Measurements from ENCODE around the gene KRTAP12-4. TPM values are rescaled to one million over a fixed set of nuclear protein-coding genes. Genes with fewer than 3 reads are reported as not detected.

Gene KRTAP12-4
- total and polyA plus RNA-seq, 2 donors (not counting 3 experiments of a cell fraction or from before 2014, with no cell fraction given): not detected

DNA sequence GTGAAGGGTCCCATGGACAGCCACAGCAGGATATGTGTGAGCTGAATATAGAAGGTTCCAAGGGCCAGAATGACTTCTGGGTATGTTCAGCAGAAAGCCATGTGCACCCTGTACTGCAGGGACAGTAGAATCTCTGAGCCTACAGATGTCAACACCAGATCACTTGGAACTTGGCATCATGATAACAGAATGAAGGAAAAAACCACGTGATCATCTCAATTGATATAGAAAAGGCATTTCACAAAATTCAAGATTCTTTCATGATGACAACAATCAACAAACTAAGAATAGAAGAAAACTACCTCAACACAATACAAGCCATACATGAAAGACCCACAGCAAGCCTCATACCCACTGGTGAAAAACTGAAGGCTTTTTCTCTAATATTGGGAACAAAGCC lies 13.2 kb upstream of the KRTAP12-4 start:
- Histone ChIP-seq H4K20me1 (replicated peaks; ENCODE audit: control insufficient read depth, extremely low read depth, insufficient read depth, low read length) (no peaks in the 10 kb centered on the region), H3K9ac (replicated peaks; ENCODE audit: extremely low read depth, insufficient read depth, low read length) (no peak overlapping the region), H3K4me2 (ENCODE audit: insufficient read depth, low read length) (no peak overlapping the region), H3K36me3 (ENCODE audit: control insufficient read depth in 2 of 2, extremely low read depth in 1 of 2, insufficient read depth in 2 of 2, low read length in 2 of 2) (no peaks in the 10 kb centered on the region), H3K79me2 (ENCODE audit: control insufficient read depth, insufficient read depth, low read length) (no peaks in the 10 kb centered on the region), H3K9me1 (replicated peaks; ENCODE audit: control insufficient read depth, extremely low read depth, insufficient read depth, low read length) (no peaks in the 10 kb centered on the region), H3K9me3 (replicated peaks; ENCODE audit: control insufficient read depth, insufficient read depth, low read length) (no peaks in the 10 kb centered on the region), H3K27ac (ENCODE audit: insufficient read depth, low read depth, low read length) (no peak overlapping the region), H3K4me3 (replicated peaks in 1 of 3; ENCODE audit: insufficient read depth in 1 of 3, low read depth in 1 of 3, low read length in 3 of 3) (no peak overlapping the region), H2AFZ (ENCODE audit: low read depth, low read length) (no peak overlapping the region), H3K4me1 (ENCODE audit: control insufficient read depth, extremely low read depth, insufficient read depth, low read length) (no peaks in the 10 kb centered on the region), H3K27me3 (ENCODE audit: control insufficient read depth in 2 of 2, insufficient read depth in 2 of 2, low read length in 2 of 2) (peaks cover 0 to 2% of the 10 kb centered on the region in 2 experiments)
- intact Hi-C loops (cut with micrococcal nuclease): no loop called here
- DNase-seq (ENCODE audit: low read depth, low spot score): no peak
- no TSS peak for BruUV-seq (replicated peaks)
- ChIA-PET POLR2A (no interaction called here), CTCF (interaction anchor here (1.5 kb wide), 1 partner anchor 73 kb away, joined by 4 read pairs; no protein-coding TSS in a partner anchor)
- dilution Hi-C loops (cut with MboI; ENCODE audit: extremely low pct_ligation_motif_present, low sequenced_read_pairs): no loop called here
- TF ChIP-seq GATA2 (IDR thresholded peaks at IDR 0.05; ENCODE audit: insufficient read depth, insufficient read length, low read depth, low read length) (no peak), POLR2AphosphoS5 (IDR thresholded peaks at IDR 0.05; ENCODE audit: insufficient read depth, low read depth, low read length) (no peak), POLR2A (IDR thresholded peaks at IDR 0.05; ENCODE audit: low read depth, low read length) (no peak), JUN (IDR thresholded peaks at IDR 0.05; ENCODE audit: borderline replicate concordance, insufficient read depth, insufficient read length, low read depth) (no peak), MYC (IDR thresholded peaks at IDR 0.05; ENCODE audit: low read depth, low read length) (no peak), CTCF (IDR thresholded peaks at IDR 0.05; ENCODE audit: extremely low read depth in 1 of 2, insufficient read depth in 1 of 2, low read depth in 1 of 2, low read length in 2 of 2) (no peak), FOS (IDR thresholded peaks at IDR 0.05; ENCODE audit: borderline replicate concordance, insufficient read depth, low read length) (no peak)
- no peak for FAIRE-seq
